ENCODE data around the gene CHMP5. TPM values are rescaled to one million over a fixed set of nuclear protein-coding genes. Genes with fewer than 3 reads are reported as not detected.

CHMP5 gene
- total RNA-seq = 10 to 100 TPM; 48.0 to 77.2 (median 65.2) TPM

DNA sequence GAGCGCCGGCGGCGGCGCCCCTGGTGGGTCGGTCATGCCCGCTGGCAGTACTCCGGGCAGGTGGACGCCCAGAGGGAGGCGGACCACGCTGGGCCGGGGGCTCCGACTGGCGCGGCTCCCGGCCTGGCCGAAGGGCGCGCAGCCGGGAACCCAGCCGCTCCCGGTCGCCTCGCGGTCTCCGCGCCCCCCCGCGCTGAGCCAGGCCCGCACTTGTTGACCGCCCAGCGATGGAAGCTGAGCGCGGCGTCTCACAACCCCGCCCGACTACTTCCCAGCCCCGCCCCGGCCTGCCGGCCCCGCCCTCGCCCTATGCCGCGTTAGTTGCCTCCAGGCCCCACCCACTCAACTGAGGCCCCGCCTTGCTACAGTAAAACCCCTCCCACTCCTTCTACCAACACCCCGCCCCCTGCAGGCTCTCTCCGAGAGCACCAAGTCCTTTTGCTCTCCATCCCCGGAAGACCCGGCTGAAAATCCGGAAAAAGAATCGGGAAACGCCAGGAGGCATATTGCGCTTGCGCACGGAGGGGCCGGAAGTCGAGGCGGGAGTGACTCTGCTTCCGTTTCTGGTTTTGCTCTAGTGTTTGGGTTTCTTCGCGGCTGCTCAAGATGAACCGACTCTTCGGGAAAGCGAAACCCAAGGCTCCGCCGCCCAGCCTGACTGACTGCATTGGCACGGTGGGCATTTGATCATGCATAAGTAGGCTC lies at the start of gene CHMP5, which contains the start of gene BAG1:
TSS of gene CHMP5 (plus strand) at position 577 of the 705 bp plus-strand sequence. CDS start at position 607, 30 bp downstream.
TSS of gene BAG1 (minus strand) at position 236 of the 705 bp plus-strand sequence.
- TF ChIP-seq CTCF (IDR thresholded peaks at IDR 0.05) (peak; percentile 29 to 47 (median 32)), EP300 (IDR thresholded peaks at IDR 0.05) (no peak), POLR2A (IDR thresholded peaks at IDR 0.05; ENCODE audit: low read depth) (peak; percentile 21), POLR2AphosphoS5 (IDR thresholded peaks at IDR 0.05) (peak; percentile 88 to 96)
- WGBS = under 1% methylated on average over 21 of the region's 67 CpGs
- Histone ChIP-seq H3K27ac (replicated peaks in 1 of 4) (peak within 1 kb of the TSS; percentile 91 to 95 (median 92)), H3K36me3 (peaks cover 20 to 67% (median 55%) of the 10 kb centered on the region in 4 donors), H3K9me3 (no peaks in the 10 kb centered on the region), H3K4me3 (peak within 1 kb of the TSS; percentile 71 to 90 (median 86)), H3K27me3 (no peaks in the 10 kb centered on the region), H3K4me1 (peaks cover 21 to 46% (median 34%) of the 10 kb centered on the region in 4 donors)
- intact Hi-C loops (cut with DNase I) = loop anchor here (10.0 kb wide), 1 partner anchor 880 kb away; the partner anchor contains the start of gene ACO1
- DNase-seq (ENCODE audit: extremely low spot score) = peak; percentile 100

DNA sequence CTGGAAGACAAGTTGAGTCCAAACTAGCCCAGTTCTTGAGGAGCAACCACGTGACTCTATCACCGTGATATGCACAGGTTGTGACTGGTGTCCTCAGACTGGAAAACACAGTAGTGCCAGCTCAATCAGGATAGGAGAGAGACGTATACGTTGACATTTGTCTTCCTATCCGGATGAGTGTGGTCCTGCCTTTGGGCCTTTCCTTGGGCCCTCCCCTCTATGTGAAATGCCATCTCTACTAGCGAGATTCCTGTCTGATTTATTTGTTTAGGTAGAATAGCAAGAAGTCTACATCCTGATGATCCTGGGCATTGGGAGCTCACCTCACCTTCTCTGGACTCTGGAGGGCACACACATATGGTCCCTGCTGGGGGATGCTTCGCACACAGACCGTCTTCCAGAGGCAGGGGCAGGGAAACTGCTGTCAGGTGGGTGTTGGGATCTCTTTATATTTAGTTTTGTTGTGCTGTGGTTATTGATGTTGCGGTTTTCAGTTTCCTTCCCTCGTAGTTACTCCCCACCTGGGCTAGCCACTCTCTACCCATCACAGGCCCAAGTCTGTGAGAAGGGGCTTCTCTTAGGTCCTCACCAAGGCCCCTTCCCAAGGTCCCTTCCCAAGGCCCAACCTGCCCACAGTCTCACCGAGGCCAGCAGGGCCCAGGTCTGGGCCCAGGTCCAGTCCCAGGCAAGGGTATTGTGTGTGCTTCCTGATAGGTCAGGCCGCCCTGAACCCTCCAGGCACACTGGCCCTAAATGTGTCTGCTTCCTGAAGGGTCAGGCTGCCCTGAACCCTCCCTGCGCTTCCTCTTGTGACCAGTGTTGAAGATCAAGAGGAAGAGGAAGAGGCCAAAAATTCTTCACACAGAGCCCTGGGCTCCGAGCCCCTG lies 43.9 kb upstream of the CHMP5 start:
- no peaks in the 10 kb centered on the region for H3K9me3 ChIP-seq
- intact Hi-C loops (cut with DNase I) = loop anchor here (5.0 kb wide), 2 partner anchors 49 to 124 kb away; no protein-coding TSS in a partner anchor
- no peaks in the 10 kb centered on the region for H3K27me3 ChIP-seq
- 85% methylated on average over 12 of the region's 14 CpGs for WGBS
- no peak for TF ChIP-seq POLR2AphosphoS5 (IDR thresholded peaks at IDR 0.05)
- no peak for TF ChIP-seq EP300 (IDR thresholded peaks at IDR 0.05)
- TF ChIP-seq POLR2A (IDR thresholded peaks at IDR 0.05; ENCODE audit: low read depth) = no peak
- no peak for TF ChIP-seq CTCF (IDR thresholded peaks at IDR 0.05)
- H3K4me3 ChIP-seq = no peak overlapping the region
- H3K4me1 ChIP-seq = peaks cover 4 to 9% (median 7%) of the 10 kb centered on the region in 4 donors
- no peak for DNase-seq (ENCODE audit: extremely low spot score)
- H3K27ac ChIP-seq (replicated peaks in 1 of 4) = no peak overlapping the region
- no peaks in the 10 kb centered on the region for H3K36me3 ChIP-seq

- 100% methylated on average over 2 of the region's 3 CpGs for WGBS
- no peaks in the 10 kb centered on the region for H3K27me3 ChIP-seq
- no peak for TF ChIP-seq EP300 (IDR thresholded peaks at IDR 0.05)
- TF ChIP-seq CTCF (IDR thresholded peaks at IDR 0.05) = no peak
- no peak for TF ChIP-seq POLR2AphosphoS5 (IDR thresholded peaks at IDR 0.05)
- TF ChIP-seq POLR2A (IDR thresholded peaks at IDR 0.05; ENCODE audit: low read depth) = no peak
- H3K27ac ChIP-seq (replicated peaks in 1 of 4) = no peak overlapping the region
- H3K4me1 ChIP-seq = peaks cover 4 to 10% (median 7%) of the 10 kb centered on the region in 4 donors
- intact Hi-C loops (cut with DNase I) = loop anchor here (5.0 kb wide), 2 partner anchors 49 to 124 kb away; no protein-coding TSS in a partner anchor
- no peaks in the 10 kb centered on the region for H3K9me3 ChIP-seq
- no peak for DNase-seq (ENCODE audit: extremely low spot score)
- no peak overlapping the region for H3K4me3 ChIP-seq
- no peaks in the 10 kb centered on the region for H3K36me3 ChIP-seq
Measured at GRCh38 chr9:33221568-33221884, 43.3 kb upstream of the CHMP5 start.

GRCh38 chr9:33222031-33222430 lies 42.8 kb upstream of the CHMP5 start:
- Histone ChIP-seq H3K27ac (replicated peaks in 1 of 4) (no peak overlapping the region), H3K36me3 (no peaks in the 10 kb centered on the region), H3K4me3 (no peak overlapping the region), H3K4me1 (peaks cover 4 to 10% (median 7%) of the 10 kb centered on the region in 4 donors), H3K27me3 (no peaks in the 10 kb centered on the region), H3K9me3 (no peaks in the 10 kb centered on the region)
- DNase-seq (ENCODE audit: extremely low spot score) = no peak
- WGBS = 75% methylated on average over 3 of the region's 3 CpGs
- intact Hi-C loops (cut with DNase I) = loop anchor here (5.0 kb wide), 2 partner anchors 50 to 125 kb away; no protein-coding TSS in a partner anchor
- no peak for TF ChIP-seq POLR2AphosphoS5 (IDR thresholded peaks at IDR 0.05)
- TF ChIP-seq CTCF (IDR thresholded peaks at IDR 0.05) = no peak

Measured in esophagus muscularis mucosa (tissue), 4 donors.